MM.1S (cell line): ENCODE measurements around the gene RGS6.

Experiments
- CTCF ChIP-seq: fragments of 300-600 bp; sonication (generic); IDR thresholded peaks from 2 replicates; pipeline ENCODE4 v1.5.1; 2016; ENCODE audit warnings: antibody characterized with exemption, low read length, mixed read lengths
- EZH2 ChIP-seq: fragments of 300-600 bp; sonication (generic); optimal IDR thresholded peaks from 2 replicates; pipeline ENCODE3; 2017; ENCODE audit warnings: low read depth, mild to moderate bottlenecking, antibody characterized with exemption, low read length, mixed read lengths
- EZH2phosphoT487 ChIP-seq: fragments of 300-600 bp; sonication (generic); IDR thresholded peaks from 2 replicates; pipeline ENCODE4 v1.6.1; 2018; ENCODE audit warnings: antibody characterized with exemption, low read length

DNA sequence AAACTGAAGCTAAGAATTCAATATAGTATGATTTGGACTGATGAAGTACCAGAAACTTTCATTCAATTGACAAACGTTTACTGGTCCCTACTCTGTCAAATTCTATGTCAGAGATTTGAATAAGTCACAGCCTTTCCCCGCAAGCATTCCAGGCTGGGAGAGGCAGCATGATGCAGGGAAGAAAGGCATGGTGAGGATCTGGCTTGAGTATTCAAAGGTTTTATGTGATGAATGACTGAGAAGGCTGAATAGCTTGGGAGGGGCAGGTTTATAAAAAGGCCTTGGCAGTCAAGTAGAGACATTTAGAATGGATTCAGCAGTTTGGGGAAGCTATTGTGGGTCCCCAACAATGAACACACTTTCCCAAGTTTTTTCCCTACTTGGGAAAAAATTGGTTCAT, 529.8 kb downstream of the RGS6 start:
- TF ChIP-seq CTCF: no peak
- no peak for TF ChIP-seq EZH2
- no peak for TF ChIP-seq EZH2phosphoT487
